Measurements from ENCODE around the gene PANK3. TPM values are rescaled to one million over a fixed set of nuclear protein-coding genes. Genes with fewer than 3 reads are reported as not detected.

PANK3 gene
- total and polyA plus RNA-seq, 7 experiments from 2014 or later = 1.5 to 52.2 (median 36.0) TPM

GRCh38 chr5:168531191-168531590, 48.0 kb downstream of the PANK3 start:
- H3K27me3 Mint-ChIP-seq = peaks cover 26 to 51% (median 43%) of the 10 kb centered on the region in 5 donors
- H3K9me3 Mint-ChIP-seq = peaks cover 0 to 13% (median 4%) of the 10 kb centered on the region in 11 donors
- DNase-seq (no peak), ATAC-seq (no peak)
- Histone ChIP-seq H3K36me3 (ENCODE audit: control insufficient read depth in 2 of 3, insufficient read depth in 3 of 3, low read length in 3 of 3) (no peaks in the 10 kb centered on the region), H3K27me3 (ENCODE audit: control insufficient read depth in 2 of 2, insufficient read depth in 2 of 2, low read length in 2 of 2) (peaks cover 0 to 18% of the 10 kb centered on the region in 2 donors), H3K4me3 (ENCODE audit: low read length) (no peak overlapping the region), H3K27ac (ENCODE audit: low read depth, low read length) (no peak overlapping the region), H3K4me1 (ENCODE audit: control insufficient read depth in 2 of 2, insufficient read depth in 2 of 2, low read length in 2 of 2) (no peaks in the 10 kb centered on the region), H3K9me3 (ENCODE audit: control insufficient read depth in 2 of 3, low read length in 3 of 3) (no peaks in the 10 kb centered on the region)
- ChIA-PET POLR2A (no interaction called here), CTCF (no interaction called here)
- intact Hi-C loops (cut with micrococcal nuclease) = no loop called here
- no peak overlapping the region for H3K27ac Mint-ChIP-seq
- no peak overlapping the region for H3K4me3 Mint-ChIP-seq
- peaks cover 0 to 3% (median 0%) of the 10 kb centered on the region in 5 donors for H3K36me3 Mint-ChIP-seq
- peaks cover 4 to 18% (median 14%) of the 10 kb centered on the region in 7 donors for H3K4me1 Mint-ChIP-seq

- Mint-ChIP-seq H3K36me3 (peaks cover 0 to 3% (median 0%) of the 10 kb centered on the region in 5 donors), H3K4me3 (peak overlapping the region; percentile 2 to 88 (median 69)), H3K27me3 (peaks cover 26 to 51% (median 43%) of the 10 kb centered on the region in 5 donors), H3K9me3 (peaks cover 0 to 13% (median 4%) of the 10 kb centered on the region in 11 donors), H3K27ac (no peak overlapping the region), H3K4me1 (peaks cover 4 to 18% (median 14%) of the 10 kb centered on the region in 7 donors)
- no peak overlapping the region for H3K27ac ChIP-seq (ENCODE audit: low read depth, low read length)
- no peak overlapping the region for H3K4me3 ChIP-seq (ENCODE audit: low read length)
- POLR2A ChIA-PET = no interaction called here
- no peaks in the 10 kb centered on the region for H3K4me1 ChIP-seq (ENCODE audit: control insufficient read depth in 2 of 2, insufficient read depth in 2 of 2, low read length in 2 of 2)
- CTCF ChIA-PET = no interaction called here
- no peaks in the 10 kb centered on the region for H3K36me3 ChIP-seq (ENCODE audit: control insufficient read depth in 2 of 3, insufficient read depth in 3 of 3, low read length in 3 of 3)
- ATAC-seq (no peak), DNase-seq (no peak)
- no peaks in the 10 kb centered on the region for H3K9me3 ChIP-seq (ENCODE audit: control insufficient read depth in 2 of 3, low read length in 3 of 3)
- intact Hi-C loops (cut with micrococcal nuclease) = no loop called here
- peaks cover 0 to 18% of the 10 kb centered on the region in 2 donors for H3K27me3 ChIP-seq (ENCODE audit: control insufficient read depth in 2 of 2, insufficient read depth in 2 of 2, low read length in 2 of 2)
These were observed 48.5 kb downstream of the PANK3 start for GRCh38 chr5:168530621-168531150.

GRCh38 chr5:168529374-168530234, 49.6 kb downstream of the PANK3 start:
- no peaks in the 10 kb centered on the region for H3K4me1 ChIP-seq (ENCODE audit: control insufficient read depth in 2 of 2, insufficient read depth in 2 of 2, low read length in 2 of 2)
- Mint-ChIP-seq H3K4me3 (peak overlapping the region; percentile 33 to 88 (median 69)), H3K4me1 (peaks cover 4 to 18% (median 14%) of the 10 kb centered on the region in 7 donors), H3K36me3 (peaks cover 0 to 3% (median 0%) of the 10 kb centered on the region in 5 donors), H3K9me3 (peaks cover 0 to 13% (median 4%) of the 10 kb centered on the region in 11 donors), H3K27me3 (peaks cover 26 to 51% (median 43%) of the 10 kb centered on the region in 5 donors), H3K27ac (no peak overlapping the region)
- H3K36me3 ChIP-seq (ENCODE audit: control insufficient read depth in 2 of 3, insufficient read depth in 3 of 3, low read length in 3 of 3) = no peaks in the 10 kb centered on the region
- CTCF ChIA-PET = no interaction called here
- H3K27me3 ChIP-seq (ENCODE audit: control insufficient read depth in 2 of 2, insufficient read depth in 2 of 2, low read length in 2 of 2) = peaks cover 0 to 18% of the 10 kb centered on the region in 2 donors
- H3K9me3 ChIP-seq (ENCODE audit: control insufficient read depth in 2 of 3, low read length in 3 of 3) = no peaks in the 10 kb centered on the region
- DNase-seq = no peak
- no peak overlapping the region for H3K4me3 ChIP-seq (ENCODE audit: low read length)
- ATAC-seq = no peak
- POLR2A ChIA-PET = no interaction called here
- no peak overlapping the region for H3K27ac ChIP-seq (ENCODE audit: low read depth, low read length)
- intact Hi-C loops (cut with micrococcal nuclease) = loop anchor here in 1 of 2 donors (2.0 kb wide), 1 partner anchor 49 kb away; the partner anchor contains the start of gene PANK3

- no peak for ATAC-seq
- Histone ChIP-seq H3K4me1 (ENCODE audit: control insufficient read depth in 2 of 2, insufficient read depth in 2 of 2, low read length in 2 of 2) (no peaks in the 10 kb centered on the region), H3K27ac (ENCODE audit: low read depth, low read length) (no peak within 1 kb of the TSS), H3K27me3 (ENCODE audit: control insufficient read depth in 2 of 2, insufficient read depth in 2 of 2, low read length in 2 of 2) (peaks cover 0 to 18% of the 10 kb centered on the region in 2 donors), H3K9me3 (ENCODE audit: control insufficient read depth in 2 of 3, low read length in 3 of 3) (no peaks in the 10 kb centered on the region), H3K4me3 (ENCODE audit: low read length) (peak within 1 kb of the TSS; percentile 47), H3K36me3 (ENCODE audit: control insufficient read depth in 2 of 3, insufficient read depth in 3 of 3, low read length in 3 of 3) (no peaks in the 10 kb centered on the region)
- DNase-seq = peak in 4 of 9 donors; percentile 1 to 35 (median 14)
- Mint-ChIP-seq H3K27me3 (peaks cover 26 to 50% (median 42%) of the 10 kb centered on the region in 5 donors), H3K27ac (peak within 1 kb of the TSS in 2 of 9 donors; percentile 22 to 38), H3K4me3 (peak within 1 kb of the TSS; percentile 59 to 88 (median 72)), H3K4me1 (peaks cover 4 to 18% (median 14%) of the 10 kb centered on the region in 7 donors), H3K9me3 (peaks cover 0 to 13% (median 4%) of the 10 kb centered on the region in 11 donors), H3K36me3 (peaks cover 0 to 5% (median 3%) of the 10 kb centered on the region in 5 donors)
- ChIA-PET CTCF (no interaction called here), POLR2A (no interaction called here)
- intact Hi-C loops (cut with micrococcal nuclease) = loop anchor here in 1 of 2 donors (2.0 kb wide), 1 partner anchor 50 kb away; the partner anchor contains the start of gene PANK3
These were observed 50.4 kb downstream of the PANK3 start, which contains the start of gene FBLL1 for GRCh38 chr5:168528521-168529373. Gene FBLL1 (plus strand): TSS chr5:168529305. CDS start chr5:168529505, 200 bp downstream.

GRCh38 chr5:168527756-168528295, 51.3 kb downstream of the PANK3 start:
- peaks cover 0 to 13% (median 4%) of the 10 kb centered on the region in 11 donors for H3K9me3 Mint-ChIP-seq
- no peak overlapping the region for H3K27ac Mint-ChIP-seq
- H3K4me1 Mint-ChIP-seq = peaks cover 4 to 18% (median 14%) of the 10 kb centered on the region in 7 donors
- H3K4me3 ChIP-seq (ENCODE audit: low read length) = no peak overlapping the region
- CTCF ChIA-PET = no interaction called here
- peaks cover 24 to 44% (median 38%) of the 10 kb centered on the region in 5 donors for H3K27me3 Mint-ChIP-seq
- no peaks in the 10 kb centered on the region for H3K9me3 ChIP-seq (ENCODE audit: control insufficient read depth in 2 of 3, low read length in 3 of 3)
- H3K27me3 ChIP-seq (ENCODE audit: control insufficient read depth in 2 of 2, insufficient read depth in 2 of 2, low read length in 2 of 2) = peaks cover 0 to 18% of the 10 kb centered on the region in 2 donors
- POLR2A ChIA-PET = no interaction called here
- no peaks in the 10 kb centered on the region for H3K4me1 ChIP-seq (ENCODE audit: control insufficient read depth in 2 of 2, insufficient read depth in 2 of 2, low read length in 2 of 2)
- H3K27ac ChIP-seq (ENCODE audit: low read depth, low read length) = no peak overlapping the region
- intact Hi-C loops (cut with micrococcal nuclease) = loop anchor here in 1 of 2 donors (2.0 kb wide), 1 partner anchor 51 kb away; the partner anchor contains the start of gene PANK3
- peaks cover 0 to 5% (median 3%) of the 10 kb centered on the region in 5 donors for H3K36me3 Mint-ChIP-seq
- no peaks in the 10 kb centered on the region for H3K36me3 ChIP-seq (ENCODE audit: control insufficient read depth in 2 of 3, insufficient read depth in 3 of 3, low read length in 3 of 3)
- H3K4me3 Mint-ChIP-seq = peak overlapping the region in 6 of 10 donors; percentile 27 to 88 (median 73)
- ATAC-seq (no peak), DNase-seq (no peak)

- H3K4me3 Mint-ChIP-seq = no peak overlapping the region
- CTCF ChIA-PET = no interaction called here
These were observed 53.3 kb downstream of the PANK3 start for GRCh38 chr5:168525856-168526255.

More at GRCh38 chr5:168525856-168526255, 53.3 kb downstream of the PANK3 start:
- ATAC-seq = no peak
- POLR2A ChIA-PET = no interaction called here
- Mint-ChIP-seq H3K4me1 (peaks cover 4 to 18% (median 14%) of the 10 kb centered on the region in 7 donors), H3K27ac (no peak overlapping the region), H3K27me3 (peaks cover 19 to 29% (median 27%) of the 10 kb centered on the region in 5 donors), H3K9me3 (peaks cover 0 to 13% (median 4%) of the 10 kb centered on the region in 11 donors), H3K36me3 (peaks cover 0 to 10% (median 3%) of the 10 kb centered on the region in 5 donors)
- H3K9me3 ChIP-seq (ENCODE audit: control insufficient read depth in 2 of 3, low read length in 3 of 3) = no peaks in the 10 kb centered on the region
- H3K27ac ChIP-seq (ENCODE audit: low read depth, low read length) = no peak overlapping the region
- peaks cover 0 to 6% of the 10 kb centered on the region in 2 donors for H3K27me3 ChIP-seq (ENCODE audit: control insufficient read depth in 2 of 2, insufficient read depth in 2 of 2, low read length in 2 of 2)
- no peaks in the 10 kb centered on the region for H3K36me3 ChIP-seq (ENCODE audit: control insufficient read depth in 2 of 3, insufficient read depth in 3 of 3, low read length in 3 of 3)
- H3K4me1 ChIP-seq (ENCODE audit: control insufficient read depth in 2 of 2, insufficient read depth in 2 of 2, low read length in 2 of 2) = no peaks in the 10 kb centered on the region
- H3K4me3 ChIP-seq (ENCODE audit: low read length) = no peak overlapping the region
- intact Hi-C loops (cut with micrococcal nuclease) = no loop called here
- DNase-seq = no peak
